Measurements from ENCODE around the gene SEMA3C.

Gene SEMA3C

DNA sequence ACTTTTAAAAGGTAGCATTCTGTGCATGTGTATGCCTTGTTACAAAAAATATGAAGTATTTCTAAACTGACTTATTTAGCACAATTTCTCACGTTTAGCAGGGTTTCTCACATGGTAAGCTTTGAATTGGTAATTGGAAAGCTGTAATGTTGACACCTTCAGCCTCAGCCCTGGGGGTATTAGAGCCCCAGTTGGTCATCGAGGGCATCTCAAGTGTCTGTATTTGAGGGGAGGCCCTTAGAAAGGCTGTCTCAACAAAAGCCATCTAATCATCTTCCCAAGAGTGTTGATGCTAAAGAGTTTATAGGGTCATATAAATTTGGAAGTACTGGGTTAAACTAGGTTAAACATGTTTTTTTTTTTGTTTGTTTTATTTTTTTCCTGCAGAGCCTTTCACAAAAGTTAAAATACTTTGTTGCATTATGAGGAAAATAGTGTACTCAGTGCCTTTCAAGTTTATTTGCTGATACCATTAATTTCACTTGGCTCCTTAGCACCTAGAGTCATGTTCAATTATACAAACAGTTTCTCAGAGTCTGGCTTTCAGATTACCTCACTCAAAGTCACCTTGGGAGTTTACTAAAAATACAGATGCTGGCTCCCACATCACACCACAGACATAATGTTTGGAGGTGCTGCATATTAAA lies 146.4 kb downstream of the SEMA3C start:
- no peak for DNase-seq

DNA sequence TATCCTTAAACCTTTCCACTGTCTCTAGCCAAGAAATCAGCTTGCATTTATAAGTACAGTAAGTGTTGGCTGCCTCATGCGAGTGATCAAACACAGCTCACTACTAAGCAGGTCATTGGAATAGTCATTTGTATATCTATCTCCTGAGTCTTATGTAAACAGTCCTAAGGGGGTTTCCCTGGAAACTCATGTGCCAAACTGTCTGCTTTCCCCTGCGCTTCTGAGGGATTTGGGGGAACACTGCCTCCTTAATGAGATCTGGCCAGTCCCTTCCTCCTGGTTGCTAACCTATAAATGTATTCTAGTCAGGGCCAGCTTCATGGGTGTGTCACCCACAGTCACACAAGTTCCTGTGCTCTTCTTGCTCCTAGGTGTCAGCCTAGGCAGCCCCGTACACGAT lies 147.3 kb downstream of the SEMA3C start:
- no peak for DNase-seq

DNA sequence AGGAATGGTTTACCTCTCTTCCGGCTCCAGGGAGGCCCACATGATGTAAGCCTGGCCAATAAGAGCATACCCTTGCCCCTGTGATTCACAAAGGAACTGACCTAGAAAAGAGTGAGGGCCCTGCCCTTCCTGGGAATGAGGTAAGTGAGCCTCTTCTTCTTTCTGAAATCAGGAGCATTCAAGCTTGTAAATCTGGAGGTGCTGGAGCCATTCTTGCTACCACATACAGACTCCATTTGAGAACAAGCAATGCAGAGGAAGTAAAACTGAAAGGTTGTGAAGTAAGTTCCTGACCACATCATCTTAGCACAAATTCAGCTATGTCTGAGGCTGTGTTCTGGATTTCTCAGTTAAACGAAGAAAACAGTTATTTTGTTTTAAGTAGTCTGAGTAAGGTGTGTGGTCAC lies 148.2 kb downstream of the SEMA3C start:
- DNase-seq: no peak

DNA sequence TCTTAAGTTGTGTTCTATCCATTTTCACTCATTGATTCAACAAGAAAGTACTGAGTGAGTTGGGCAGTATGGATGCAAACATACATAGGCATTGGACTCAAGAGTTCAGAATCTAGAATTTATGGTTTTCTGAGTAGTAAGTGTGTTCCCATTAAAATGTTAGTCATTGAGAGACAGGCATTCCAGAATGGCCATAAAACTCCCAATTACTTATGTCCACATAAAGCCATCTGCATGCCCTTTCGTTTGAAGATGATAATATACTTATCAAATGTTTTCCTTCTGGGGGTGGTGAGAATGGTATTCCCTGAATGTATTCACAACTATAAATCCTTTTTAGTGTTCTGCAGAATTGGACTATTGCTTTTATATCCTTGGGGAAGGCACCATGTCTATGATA lies 148.8 kb downstream of the SEMA3C start:
- no peak for DNase-seq

DNA sequence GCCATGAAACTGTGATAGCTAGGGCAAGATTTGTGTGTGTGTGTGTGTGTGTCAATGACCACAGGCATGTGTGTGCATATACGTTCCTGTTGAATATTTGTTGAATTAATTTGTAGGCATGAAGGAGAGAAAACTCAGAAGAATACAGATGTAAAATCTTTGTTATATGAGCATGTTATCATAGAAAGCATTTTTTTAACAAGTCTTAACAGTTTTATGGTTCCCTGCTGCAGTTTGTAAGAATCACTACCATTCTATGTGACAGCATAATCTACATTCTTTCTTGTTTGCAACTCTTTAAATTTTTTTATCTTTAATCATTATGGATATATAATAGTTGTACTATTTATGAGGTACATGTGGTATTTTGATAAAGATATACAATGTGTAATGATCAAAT lies 150.1 kb downstream of the SEMA3C start:
- DNase-seq: no peak

DNA sequence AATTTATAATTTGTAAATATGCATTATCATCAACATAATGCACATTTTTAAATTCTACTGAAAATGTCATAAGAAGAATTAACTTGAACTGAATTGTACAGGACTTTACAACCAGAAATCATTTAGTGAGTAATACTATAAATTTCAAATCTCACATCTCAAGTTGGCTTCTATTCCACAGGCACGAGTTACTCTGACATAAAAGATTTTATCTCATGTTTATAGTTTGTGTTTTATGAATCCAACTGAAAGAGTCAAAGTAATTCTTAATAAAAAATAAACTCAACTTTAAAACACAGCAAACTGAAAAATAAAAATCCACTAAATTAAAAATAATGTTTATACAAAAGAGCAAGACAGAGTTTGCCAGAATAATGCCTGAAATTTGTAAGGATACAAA lies 151.2 kb downstream of the SEMA3C start:
- no peak for DNase-seq

DNA sequence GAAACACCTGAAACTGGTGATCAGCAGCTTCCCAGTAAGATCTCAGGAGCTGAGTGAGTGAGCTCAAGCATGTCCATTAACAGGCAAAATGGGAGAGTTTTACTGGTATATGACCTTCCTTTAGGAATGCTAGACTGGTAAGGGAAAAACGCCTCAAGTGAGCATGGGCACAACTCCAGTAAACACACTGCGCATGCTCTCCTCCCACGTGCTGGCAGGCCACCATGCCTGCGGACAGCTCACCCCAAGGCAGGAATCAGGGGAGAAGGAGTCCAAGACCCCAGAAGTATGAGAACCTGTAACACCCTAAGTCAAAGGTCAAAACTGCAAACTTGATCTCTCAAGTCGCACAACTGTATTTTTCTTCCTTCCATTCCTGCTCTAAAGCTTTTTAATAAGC lies 152.1 kb downstream of the SEMA3C start:
- DNase-seq: no peak

DNA sequence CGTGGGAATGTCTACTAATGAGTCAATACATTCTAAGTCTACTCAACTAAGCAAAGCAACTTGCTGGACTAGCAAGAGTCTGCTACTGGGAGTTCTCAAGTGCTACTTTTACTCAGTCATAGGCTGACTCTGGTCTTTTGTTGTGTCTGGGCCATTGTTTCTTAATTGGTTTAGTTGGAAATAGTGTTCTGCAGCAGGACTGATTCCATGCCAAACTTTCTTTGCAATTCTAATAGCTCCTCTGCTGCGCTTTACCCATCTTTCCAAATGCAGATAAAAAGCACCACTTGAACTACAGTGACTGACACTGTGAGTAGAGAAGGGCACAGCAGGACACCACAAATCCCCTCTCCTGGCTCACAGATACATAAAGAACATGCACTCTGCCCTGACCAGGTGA lies 154.7 kb downstream of the SEMA3C start:
- no peak for DNase-seq

DNA sequence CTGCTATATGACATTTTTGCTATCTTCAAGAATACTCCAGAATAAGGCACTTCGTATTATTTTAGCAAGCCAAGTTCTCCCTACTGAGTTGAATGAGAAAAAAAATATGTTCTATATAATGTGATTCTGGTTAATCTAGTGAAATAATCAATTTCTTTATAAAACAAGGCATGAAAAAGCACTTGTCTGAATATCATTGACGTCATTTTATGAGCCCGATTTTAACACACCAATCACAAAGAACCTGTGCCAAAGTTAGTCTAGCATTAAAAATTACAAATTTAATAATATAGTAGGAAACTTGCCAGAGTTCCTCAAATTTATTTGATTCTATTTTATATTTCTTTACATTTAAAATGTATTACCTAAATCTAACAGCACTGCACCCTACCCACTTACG lies 155.1 kb downstream of the SEMA3C start:
- DNase-seq: no peak

DNA sequence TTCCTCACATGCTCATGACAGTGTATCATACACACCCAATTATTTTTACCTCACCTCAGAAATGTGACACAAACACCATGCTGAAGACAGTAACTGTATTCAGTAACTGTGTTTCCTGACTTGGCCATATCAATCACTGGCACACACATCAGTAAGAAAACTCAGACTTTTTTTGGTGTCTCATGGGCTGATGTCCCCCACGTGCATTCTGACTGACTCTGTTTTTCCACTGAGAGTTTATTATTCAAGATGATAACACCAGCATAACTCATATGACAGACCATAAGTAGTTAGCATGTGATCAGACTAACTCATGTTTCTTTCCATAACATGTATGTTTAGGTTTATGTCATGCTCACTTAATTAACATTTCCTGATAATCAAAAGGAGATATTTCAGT lies 155.6 kb downstream of the SEMA3C start:
- no peak for DNase-seq

DNA sequence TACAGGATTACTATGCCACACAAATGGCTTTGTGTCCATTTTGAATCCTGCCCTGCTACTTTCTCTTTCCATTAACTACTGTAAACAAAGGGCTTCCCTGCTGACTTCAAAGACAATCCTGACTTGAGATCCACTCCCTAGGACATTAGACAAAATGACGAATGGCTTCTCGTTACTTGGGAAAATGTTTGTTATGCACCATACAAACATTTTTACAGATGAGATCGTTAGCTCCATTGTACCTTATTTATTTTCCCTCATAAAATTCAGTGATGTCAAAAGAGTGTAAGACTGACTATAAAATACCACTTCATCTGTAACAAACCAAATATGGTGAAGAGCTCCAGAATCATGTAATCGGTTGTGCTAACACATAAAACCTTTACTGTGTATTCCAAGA lies 158.6 kb downstream of the SEMA3C start:
- DNase-seq: no peak

DNA sequence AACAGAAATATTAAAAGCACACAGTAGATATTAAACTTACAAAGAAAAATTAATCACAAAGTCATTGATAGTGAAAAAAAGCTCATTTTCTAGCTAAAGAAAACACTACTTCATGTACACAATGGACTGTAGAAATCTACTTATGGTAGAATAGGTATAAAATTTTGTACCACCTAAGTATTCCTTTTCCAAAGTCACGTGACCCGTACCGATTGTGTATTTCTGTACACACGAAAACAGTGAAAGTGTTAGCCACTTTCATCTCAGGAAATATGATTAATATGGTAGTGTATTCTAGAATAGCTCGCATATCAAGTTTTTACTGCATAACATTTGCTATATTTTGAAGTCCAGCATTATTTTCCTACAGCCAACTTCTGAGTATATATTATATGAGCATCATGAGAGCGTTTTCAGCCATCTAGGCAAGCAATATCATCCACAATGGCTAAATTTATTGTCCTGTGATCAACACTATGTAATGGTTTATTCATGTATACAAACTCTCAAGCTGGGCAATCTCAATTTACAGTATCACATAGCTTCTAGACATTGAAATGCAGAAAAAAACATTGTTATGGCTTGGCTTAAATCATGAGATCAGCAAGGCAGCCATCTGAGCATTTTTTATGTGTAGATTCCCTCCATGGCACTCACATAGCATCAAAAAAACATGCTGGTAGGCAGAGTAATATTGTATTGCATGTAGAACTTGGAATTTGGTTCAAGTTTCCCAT lies 165.7 kb downstream of the SEMA3C start:
- no peak for DNase-seq

DNA sequence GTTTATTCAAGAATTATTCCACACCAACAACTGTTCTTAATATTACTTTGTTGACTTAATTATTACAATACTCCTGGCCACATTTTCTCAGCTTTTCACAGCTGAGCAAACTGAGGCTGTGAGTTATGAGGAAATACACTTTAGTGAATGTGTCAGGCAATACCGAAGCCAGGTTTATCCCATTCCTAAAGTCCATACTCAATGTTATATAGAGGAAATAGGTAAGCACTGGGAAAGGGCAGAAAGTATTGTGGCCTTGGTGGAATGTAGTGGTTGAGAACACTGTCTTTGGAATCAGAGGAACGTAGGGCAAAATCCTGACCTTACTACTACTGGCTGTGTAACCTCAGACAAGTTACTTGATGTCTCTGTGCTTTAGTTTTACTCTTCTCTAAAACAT lies 169.6 kb downstream of the SEMA3C start:
- DNase-seq: no peak

DNA sequence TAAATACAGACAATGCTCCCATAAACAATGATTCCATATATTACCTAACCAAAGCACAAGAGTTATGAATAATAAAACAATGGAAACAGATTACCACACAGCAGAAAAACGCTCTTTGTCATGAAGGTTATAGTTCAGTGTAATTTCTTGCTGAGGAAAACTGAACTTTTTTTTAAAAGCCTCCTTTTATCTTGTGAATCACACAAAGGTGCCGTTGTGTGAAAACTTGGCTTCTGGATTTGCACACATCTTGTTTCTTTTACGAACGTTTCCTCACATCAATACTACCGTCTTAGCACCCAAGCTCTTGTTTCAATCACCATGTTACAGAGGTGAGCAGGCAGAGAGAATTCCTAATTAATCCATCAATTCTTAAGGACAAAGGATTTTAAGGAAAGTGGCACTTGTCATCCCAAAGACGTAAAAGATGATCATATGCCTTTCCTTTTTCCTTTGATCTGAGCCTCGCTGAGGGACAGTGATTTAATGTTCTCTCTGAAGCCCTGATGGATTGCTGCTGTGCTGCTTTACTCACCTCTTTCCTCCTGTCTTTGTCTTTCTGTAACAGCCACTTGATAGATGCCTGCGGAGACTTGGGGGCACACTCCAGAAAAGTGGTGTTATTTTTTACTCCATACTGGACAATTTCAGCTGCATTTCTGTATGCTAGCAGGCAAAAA lies 170.3 kb downstream of the SEMA3C start:
- DNase-seq: no peak

DNA sequence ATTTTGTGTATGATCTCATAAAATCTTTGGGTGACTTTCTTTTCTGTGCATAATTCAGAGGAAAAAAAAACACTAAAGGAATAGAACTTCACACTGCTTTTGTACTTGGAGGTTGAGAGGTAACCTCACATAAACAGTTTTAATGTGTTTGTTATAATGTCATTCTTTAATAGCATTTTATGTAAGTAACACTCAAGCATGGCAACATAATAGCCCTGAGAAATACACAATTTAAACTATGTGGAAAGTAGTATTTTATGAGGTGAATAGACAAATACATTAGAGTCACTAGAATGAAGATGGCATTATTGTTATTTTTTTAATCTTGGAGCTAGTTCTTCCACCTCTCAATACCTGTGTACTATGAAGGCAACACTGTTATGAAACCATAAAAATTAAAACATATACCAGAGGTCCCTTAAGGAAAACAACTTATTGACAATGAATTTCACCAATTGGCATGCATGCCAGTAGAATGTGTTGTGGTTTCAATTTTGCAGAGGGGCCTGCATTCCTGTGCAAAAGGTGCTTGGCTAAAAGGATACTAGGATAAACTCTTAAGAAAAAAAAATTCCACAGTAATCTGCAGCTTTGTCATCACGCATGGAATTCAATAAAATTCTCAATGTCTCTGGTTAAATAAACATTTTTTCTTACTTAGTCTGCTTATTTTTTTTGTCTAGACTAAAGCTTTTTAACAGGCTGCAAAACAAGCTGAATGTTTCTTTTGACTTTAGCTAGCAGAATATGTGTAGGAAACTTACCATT lies 177.9 kb downstream of the SEMA3C start:
- no peak for DNase-seq

DNA sequence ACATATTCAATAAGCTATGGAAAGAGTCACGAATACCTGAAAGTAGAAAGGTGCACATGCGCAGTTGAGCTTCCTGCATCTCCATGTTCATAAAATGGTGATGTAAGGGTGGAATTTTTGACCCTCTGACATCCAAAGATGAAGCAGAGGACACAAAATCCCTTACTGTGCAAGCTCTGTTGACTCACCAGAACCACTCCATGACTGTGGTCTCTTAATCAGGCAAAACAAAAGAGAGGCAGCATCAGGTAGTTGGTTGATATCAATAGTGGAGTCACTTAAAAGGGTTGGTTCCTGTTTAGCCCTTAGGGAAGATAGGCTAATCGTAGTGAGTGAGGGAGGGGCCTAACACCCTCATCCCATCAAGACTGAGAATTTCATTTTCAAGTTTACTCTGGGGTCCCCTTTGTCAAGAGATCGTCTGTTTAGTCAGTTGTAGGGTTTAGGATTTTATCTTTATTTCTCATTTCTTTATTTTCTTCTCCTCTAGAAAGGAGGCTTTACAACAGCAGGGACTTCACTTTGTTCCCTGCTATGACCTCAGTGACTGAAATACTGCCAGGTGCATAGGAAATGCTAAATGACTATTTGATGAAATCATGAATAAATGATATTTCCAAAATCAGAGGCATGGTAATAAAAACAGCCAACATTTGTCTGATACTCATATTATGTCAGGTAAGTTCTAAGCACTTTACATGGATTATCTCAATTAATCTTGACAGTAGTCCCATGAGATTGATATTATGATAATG lies 182.3 kb downstream of the SEMA3C start:
- no peak for DNase-seq

DNA sequence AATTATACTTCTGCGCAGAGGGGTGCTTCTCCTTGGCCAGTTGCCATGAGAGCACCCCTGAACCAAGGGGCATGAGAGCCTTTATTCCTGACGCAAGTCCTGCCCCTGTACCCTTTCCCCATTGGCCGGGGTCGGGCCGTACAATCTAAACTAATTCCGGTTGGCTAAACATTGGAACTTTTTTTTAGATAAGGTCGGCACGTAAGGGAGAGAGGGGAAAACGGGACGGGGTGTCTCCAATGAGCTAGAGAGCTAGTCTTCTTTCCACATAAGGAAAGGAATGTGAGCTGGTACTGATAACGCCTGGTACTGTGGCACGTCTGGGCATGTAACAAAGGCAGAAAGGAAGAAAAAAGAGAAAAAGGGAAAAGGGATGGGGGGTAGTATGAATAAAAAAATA lies 183.5 kb downstream of the SEMA3C start:
- DNase-seq: no peak

DNA sequence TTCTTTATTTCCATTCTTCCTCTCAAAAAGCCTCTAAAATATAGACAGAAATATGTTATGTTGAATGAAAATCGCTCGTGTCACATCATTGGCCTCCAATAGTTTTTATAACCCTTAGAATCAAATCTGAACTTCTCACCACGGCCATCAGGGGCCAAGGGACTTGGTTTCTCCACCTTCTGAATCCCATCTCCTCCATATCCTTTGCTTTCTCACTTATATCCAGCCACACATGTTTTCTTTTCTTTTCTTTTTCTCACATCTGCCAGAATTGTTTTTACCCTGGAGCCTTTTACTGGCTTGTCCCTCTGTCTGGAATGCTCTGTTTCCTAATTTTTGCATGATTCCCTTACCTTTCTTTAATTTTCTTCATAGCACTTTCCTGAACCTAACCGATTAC lies 184.8 kb downstream of the SEMA3C start:
- no peak for DNase-seq

DNA sequence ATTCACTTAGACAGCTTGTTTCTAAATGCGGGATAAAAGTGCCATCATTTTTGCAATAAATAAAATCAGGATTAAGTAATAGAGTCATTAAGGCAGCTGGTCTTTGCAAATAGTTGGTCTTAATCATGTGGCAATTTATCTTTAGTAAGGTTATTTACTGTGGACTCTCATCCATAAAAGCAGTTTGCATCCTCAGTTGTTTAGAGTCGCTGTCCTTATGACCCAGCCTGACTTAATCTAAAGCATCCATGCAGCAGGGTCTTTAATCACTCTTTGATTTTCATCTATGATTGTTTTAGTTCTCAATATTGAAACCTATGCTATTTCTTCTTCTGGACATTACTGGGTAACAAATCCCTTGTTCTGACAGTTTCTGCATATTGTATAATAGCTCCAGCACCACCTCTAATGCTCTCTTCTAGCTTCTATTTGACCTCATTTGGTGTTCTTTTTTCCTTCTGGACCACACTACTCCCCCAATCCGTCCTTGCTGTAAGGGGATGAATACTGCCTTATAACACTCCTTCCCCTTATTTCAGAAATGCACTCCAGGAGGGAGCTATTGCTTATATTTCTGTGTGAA lies 185.4 kb downstream of the SEMA3C start:
- DNase-seq: no peak

DNA sequence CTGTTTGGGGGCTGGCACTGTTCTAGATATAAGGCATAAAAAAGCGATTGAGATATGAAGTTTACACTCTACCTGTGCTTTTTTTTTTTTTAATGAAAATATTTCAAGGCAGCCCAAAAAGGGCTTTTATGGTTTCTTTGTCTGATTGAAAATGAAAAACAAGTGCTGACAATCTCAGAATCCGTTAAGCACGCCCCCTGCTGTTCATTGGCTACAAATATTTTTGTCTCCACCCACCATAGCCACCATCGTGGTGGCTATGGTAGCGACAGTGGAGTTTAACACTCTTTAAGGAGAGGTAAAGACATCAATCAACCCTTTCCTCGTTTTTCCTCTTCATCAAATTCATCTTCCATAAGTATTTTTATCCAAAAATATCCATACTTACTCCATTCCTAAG lies 186.2 kb downstream of the SEMA3C start:
- no peak for DNase-seq

DNA sequence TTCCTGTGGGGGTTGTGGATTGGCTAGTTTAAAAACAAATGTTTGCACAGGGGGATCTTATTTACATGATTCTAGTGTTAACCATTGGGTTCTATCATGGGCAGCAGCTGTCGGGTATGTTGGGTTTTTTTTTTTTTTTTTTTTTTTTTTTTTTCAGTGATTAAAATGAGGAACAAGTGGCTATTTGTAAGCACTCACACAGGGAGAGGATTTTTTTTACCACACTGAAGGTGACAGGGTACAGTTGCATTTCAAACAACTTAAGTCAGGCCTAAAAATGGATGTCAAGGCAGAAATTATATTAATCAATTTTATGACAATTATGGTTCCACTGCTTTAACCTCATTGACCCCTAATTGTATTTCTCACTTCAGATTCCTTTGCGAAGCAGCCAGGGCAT lies 187.6 kb downstream of the SEMA3C start:
- no peak for DNase-seq

DNA sequence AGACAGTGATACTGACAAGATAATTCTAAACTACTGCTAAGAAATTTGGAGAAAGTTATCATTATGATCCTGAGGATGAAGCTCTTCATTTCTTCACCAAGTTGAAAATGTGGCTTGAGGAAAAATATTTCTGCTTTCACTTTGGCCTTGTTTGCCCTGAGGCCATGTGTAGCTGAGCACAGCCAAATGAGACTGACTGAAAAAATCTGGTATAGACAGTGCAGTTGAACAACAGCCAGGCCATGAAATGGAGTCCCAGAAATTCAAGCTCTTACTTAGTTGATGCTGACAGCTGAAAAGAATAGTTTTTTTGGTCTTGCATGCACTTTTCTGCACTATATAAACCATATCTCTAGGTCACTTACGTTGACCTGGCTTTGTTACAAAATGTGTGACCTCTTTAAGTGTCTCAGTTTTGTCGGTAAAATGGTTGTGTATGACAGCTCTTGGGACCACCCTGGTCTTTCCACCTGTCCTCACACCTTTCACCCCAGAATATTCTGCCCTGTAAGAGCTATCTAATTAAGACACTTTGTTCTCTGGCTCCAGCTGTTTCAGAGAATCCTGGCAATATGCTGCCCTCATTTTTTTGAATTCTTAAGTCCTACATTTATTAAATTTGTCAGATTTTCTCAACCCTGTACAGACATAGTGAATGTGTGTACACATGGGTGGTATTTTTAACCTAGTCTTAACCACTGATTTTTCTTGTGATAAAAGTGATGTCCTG lies 189.1 kb downstream of the SEMA3C start:
- DNase-seq: no peak
